Pancreas (tissue), 10 donors: ENCODE data around the gene RAP1A. TPM values are rescaled to one million over a fixed set of nuclear protein-coding genes. Genes with fewer than 3 reads are reported as not detected.

Experiments used
- ATAC-seq, 4 donors: fragments of 200-7000 bp; cut with Tn5 transposase; one replicate each; pipeline versions ENCODE4 v1.8.0 to v1.9.1; 2020; ENCODE audit warnings: mild to moderate bottlenecking in 4 of 4, moderate library complexity in 4 of 4
- DNase-seq, 6 donors: peaks; one replicate each; pipeline ENCODE4 v3.0.0-alpha.2; 2020
- FAIRE-seq: peaks from 2 replicates; lab custom pipeline; 2012; peaks lifted over from hg19 to GRCh38; lab: Jason Lieb, UNC
- H3K27ac ChIP-seq, 4 donors: fragments of 200-600 bp; sonication (generic); 1 replicate in 3 of 4; 2 replicates in 1 of 4; pipeline versions ENCODE4 v1.5.0 to v1.8.0; 2020
- H3K27me3 ChIP-seq, 4 donors: fragments of 200-600 bp; one replicate each; pipeline ENCODE4 v1.8.0; 2021
- H3K36me3 ChIP-seq, 3 donors: fragments of 200-600 bp; sonication (generic) in 1 of 3; one replicate each; pipeline versions ENCODE4 v1.5.0 to v1.8.0; 2020 to 2021
- H3K4me1 ChIP-seq, 3 donors: fragments of 200-600 bp; one replicate each; pipeline ENCODE4 v1.8.0; 2021
- H3K4me3 ChIP-seq, 4 donors: fragments of 200-600 bp; sonication (generic) in 2 of 4; one replicate each; pipeline versions ENCODE4 v1.5.0 to v1.8.0; 2020 to 2021
- H3K9me3 ChIP-seq, 4 donors: fragments of 200-600 bp; one replicate each; pipeline ENCODE4 v1.8.0; 2021
- CTCF ChIP-seq, 4 donors: fragments of 200-600 bp; sonication (generic) in 3 of 4; IDR thresholded peaks; one replicate each; pipeline versions ENCODE4 v1.5.0 to v1.8.0; 2021; ENCODE audit warnings: antibody characterized with exemption in 4 of 4
- WGBS, 2 donors: extraction: QIAGEN DNeasy Blood & Tissue Kit; methylation state at CpG; one replicate each; pipeline ENCODE4 v1.1.7; 2013; 5-methylcytosine and 5-hydroxymethylcytosine counted together
- intact Hi-C, 3 donors: fragments of 100-400 bp; cut with DNase I; formaldehyde crosslinking; loops; one replicate each; pipeline versions ENCODE4 v1.11.1 to v1.14.2; 2022
- polyA plus RNA-seq, 2 donors: library from polyadenylated mRNA; stranded (reverse); fragments of 200-250 nt; gene quantifications; one replicate each; pipeline ENCODE4 v1.2.3, GENCODE V29; 2013
- total RNA-seq, 6 donors: library from RNA; stranded (reverse); fragmentation: NEBNext Ultra II Directional in 4 of 6; extraction: Animal tissue kit (Norgen Biotek cat#: 25700) in 4 of 6; gene quantifications; one replicate each; pipeline versions ENCODE4 v1.2.1 to v1.2.4, GENCODE V29; 2021 to 2023
- donor health status: healthy with polysubstance abuse.
- donor health status: DM: no; HTN: no; CAD: no; lungs with moderate emphysema.
- donor health status: DM: no; HTN: no; CAD: no.
- donor health status: control.
- donor health status: control.
- donor health status: Bipolar disorder and iron deficiency.
- donor health status: DM: yes; HTN: yes; CAD: no.
- donor health status: DM: no; HTN: no; CAD: no.
- donor health status: DM: no; HTN: no; CAD: no.
- donor health status: DM: yes; HTN: yes; CAD: no.

RAP1A gene
- total and polyA plus RNA-seq, 8 donors = 17.0 to 35.1 (median 21.5) TPM

GRCh38 chr1:111599781-111600693, 19.6 kb upstream of the RAP1A start:
- WGBS, 2 donors = 79 to 80% methylated on average over 10 of the region's 10 CpGs

GRCh38 chr1:111600886-111601386, 18.7 kb upstream of the RAP1A start:
- no peaks in the 10 kb centered on the region for H3K9me3 ChIP-seq
- no peak overlapping the region for H3K27ac ChIP-seq
- no peak for TF ChIP-seq CTCF (IDR thresholded peaks at IDR 0.05)
- WGBS, 2 donors = 73 to 82% methylated on average over 6 of the region's 6 CpGs
- no peak overlapping the region for H3K4me3 ChIP-seq
- H3K36me3 ChIP-seq = no peaks in the 10 kb centered on the region
- intact Hi-C loops = no loop called here
- FAIRE-seq (no peak), DNase-seq (no peak), ATAC-seq (no peak)
- H3K4me1 ChIP-seq = no peaks in the 10 kb centered on the region
- no peaks in the 10 kb centered on the region for H3K27me3 ChIP-seq

More at GRCh38 chr1:111599781-111600693, 19.6 kb upstream of the RAP1A start:
- DNase-seq (no peak), FAIRE-seq (no peak), ATAC-seq (no peak)
- intact Hi-C loops = no loop called here
- no peaks in the 10 kb centered on the region for H3K36me3 ChIP-seq
- H3K4me3 ChIP-seq = no peak overlapping the region
- H3K27me3 ChIP-seq = no peaks in the 10 kb centered on the region
- H3K27ac ChIP-seq = no peak overlapping the region
- no peak for TF ChIP-seq CTCF (IDR thresholded peaks at IDR 0.05)
- no peaks in the 10 kb centered on the region for H3K9me3 ChIP-seq
- H3K4me1 ChIP-seq = no peaks in the 10 kb centered on the region

- FAIRE-seq = no peak
- no peaks in the 10 kb centered on the region for H3K4me1 ChIP-seq
These were observed 17.3 kb upstream of the RAP1A start for GRCh38 chr1:111602302-111602701.

GRCh38 chr1:111602974-111603373, 16.6 kb upstream of the RAP1A start:
- no peak for TF ChIP-seq CTCF (IDR thresholded peaks at IDR 0.05)
- no peak for ATAC-seq
- intact Hi-C loops = no loop called here
- no peak overlapping the region for H3K4me3 ChIP-seq
- 77 to 83% methylated on average over 4 of the region's 4 CpGs for WGBS, 2 donors
- no peak for DNase-seq
- H3K36me3 ChIP-seq = no peaks in the 10 kb centered on the region
- no peaks in the 10 kb centered on the region for H3K27me3 ChIP-seq
- H3K4me1 ChIP-seq = no peaks in the 10 kb centered on the region
- no peak for FAIRE-seq
- H3K9me3 ChIP-seq = no peaks in the 10 kb centered on the region
- no peak overlapping the region for H3K27ac ChIP-seq

More at GRCh38 chr1:111602302-111602701, 17.3 kb upstream of the RAP1A start:
- H3K27ac ChIP-seq = no peak overlapping the region
- no peak for DNase-seq
- no peaks in the 10 kb centered on the region for H3K36me3 ChIP-seq
- TF ChIP-seq CTCF (IDR thresholded peaks at IDR 0.05) = no peak
- peak in 1 of 4 donors; percentile 30 for ATAC-seq
- H3K9me3 ChIP-seq = no peaks in the 10 kb centered on the region
- H3K27me3 ChIP-seq = no peaks in the 10 kb centered on the region
- no peak overlapping the region for H3K4me3 ChIP-seq
- intact Hi-C loops = no loop called here

GRCh38 chr1:111603979-111604378, 15.6 kb upstream of the RAP1A start:
- Histone ChIP-seq H3K9me3 (no peaks in the 10 kb centered on the region), H3K27me3 (no peaks in the 10 kb centered on the region), H3K4me1 (no peaks in the 10 kb centered on the region), H3K27ac (no peak overlapping the region), H3K36me3 (no peaks in the 10 kb centered on the region), H3K4me3 (no peak overlapping the region)
- DNase-seq (no peak), FAIRE-seq (no peak), ATAC-seq (peak in 2 of 4 donors; percentile 53 to 60)
- intact Hi-C loops = no loop called here
- TF ChIP-seq CTCF (IDR thresholded peaks at IDR 0.05) = no peak
- 78 to 87% methylated on average over 4 of the region's 4 CpGs for WGBS, 2 donors
